K562 (cell line): Measurements from ENCODE around the gene ECT2L. TPM values are rescaled to one million over a fixed set of nuclear protein-coding genes. Genes with fewer than 3 reads are reported as not detected.

Source experiments
- ATAC-seq: fragments of 200-7000 bp; cut with Tn5 transposase; 3 replicates; pipeline ENCODE4 v1.9.1; 2020; ENCODE audit warnings: moderate library complexity
- BruUV-seq: library from RNA; stranded (reverse); fragments of 400-500 nt; replicated peaks from 2 replicates; lab custom pipeline; 2021; lab: Mats Ljungman, UMichigan
- CTCF ChIA-PET: fragments of 300-600 bp; formaldehyde crosslinking; extraction: SDS; loops from one replicate; lab custom pipeline; 2021; ENCODE audit warnings: low intra/inter-chr PET ratio; lab: Yijun Ruan, JAX
- POLR2A ChIA-PET: fragments of 300-600, 350-650 bp; sonication (Branson Sonifier 250); formaldehyde crosslinking; extraction: SDS; loops from one replicate; lab custom pipeline; 2021; ENCODE audit warnings: antibody characterized with exemption, inconsistent platforms; lab: Yijun Ruan, JAX
- DNase-seq, 4 experiments: peaks; one replicate each; pipeline versions ENCODE4 v3.0.0 to v3.0.0-alpha.2; 2011 to 2018; ENCODE audit warnings: low spot score in 3 of 4, mixed read lengths in 3 of 4; ENCODE audit errors: extremely low read depth in 1 of 4
- FAIRE-seq: peaks from 2 replicates; lab custom pipeline; 2011; peaks lifted over from hg19 to GRCh38; lab: Jason Lieb, UNC
- H2AFZ ChIP-seq: 2 replicates; pipeline ENCODE4 v1.6.0; 2011; ENCODE audit warnings: low read depth, low read length, control low read depth, inconsistent platforms
- H3K27ac ChIP-seq: fragments of 200-600 bp; 3 replicates; pipeline ENCODE4 v1.8.0; 2011; ENCODE audit warnings: low read depth, mild to moderate bottlenecking, control low read depth, inconsistent platforms, low read length, moderate library complexity, mixed read lengths; ENCODE audit errors: extremely low read depth
- H3K27me3 ChIP-seq, 2 experiments: fragments of 300-600 bp in 1 of 2; 2 replicates in 1 of 2; 3 replicates in 1 of 2; pipeline versions ENCODE4 v1.6.0 to v1.8.0; 2011; ENCODE audit warnings: inconsistent platforms in 2 of 2, low read length in 2 of 2, mild to moderate bottlenecking in 1 of 2, mixed read lengths in 1 of 2, moderate library complexity in 1 of 2; ENCODE audit not compliant: control insufficient read depth in 2 of 2, insufficient read depth in 2 of 2
- H3K36me3 ChIP-seq: fragments of 300-600 bp; 3 replicates; pipeline ENCODE4 v1.8.0; 2011; ENCODE audit warnings: mild to moderate bottlenecking, low read length, inconsistent platforms; ENCODE audit not compliant: control insufficient read depth, insufficient read depth
- H3K4me1 ChIP-seq, 2 experiments: fragments of 200-600 bp in 1 of 2; replicated peaks in 1 of 2; 2 replicates in 1 of 2; 3 replicates in 1 of 2; pipeline versions ENCODE4 v1.5.1 to v1.8.0; 2011; ENCODE audit warnings: inconsistent platforms in 2 of 2, low read length in 2 of 2, mild to moderate bottlenecking in 1 of 2, mixed read lengths in 1 of 2, moderate library complexity in 1 of 2; ENCODE audit not compliant: control insufficient read depth in 2 of 2, insufficient read depth in 2 of 2
- H3K4me2 ChIP-seq: 2 replicates; pipeline ENCODE4 v1.6.1; 2011; ENCODE audit warnings: low read length, control low read depth, inconsistent platforms, mixed read lengths; ENCODE audit not compliant: insufficient read depth
- H3K4me3 ChIP-seq: fragments of 200-600 bp; sonication (generic), shearing (Covaris generic); 2 replicates; pipeline ENCODE4 v1.5.1; 2016; ENCODE audit warnings: control low read depth, inconsistent platforms
- H3K79me2 ChIP-seq: fragments of 200-600 bp; 3 replicates; pipeline ENCODE4 v1.8.0; 2011; ENCODE audit warnings: low read length, inconsistent platforms; ENCODE audit not compliant: control insufficient read depth, insufficient read depth
- H3K9ac ChIP-seq, 2 experiments: 2 replicates each; pipeline versions ENCODE4 v1.6.0 to v1.6.1; 2011; ENCODE audit warnings: low read depth in 2 of 2, low read length in 2 of 2, control low read depth in 1 of 2, inconsistent platforms in 1 of 2, mild to moderate bottlenecking in 1 of 2, mixed read lengths in 1 of 2; ENCODE audit not compliant: insufficient read depth in 1 of 2
- H3K9me1 ChIP-seq: one replicate; pipeline ENCODE4 v1.6.0; 2011; ENCODE audit warnings: inconsistent platforms, mild to moderate bottlenecking, low read length, moderate library complexity; ENCODE audit not compliant: control insufficient read depth, insufficient read depth
- H3K9me3 ChIP-seq: replicated peaks from 2 replicates; pipeline ENCODE4 v1.5.1; 2011; ENCODE audit warnings: low read depth, low read length, inconsistent platforms; ENCODE audit not compliant: control insufficient read depth, insufficient read depth
- H4K20me1 ChIP-seq: replicated peaks from 2 replicates; pipeline ENCODE4 v1.6.1; 2011; ENCODE audit warnings: low read length, inconsistent platforms, mixed read lengths; ENCODE audit not compliant: control insufficient read depth, insufficient read depth
- ADNP ChIP-seq: fragments of 200-800 bp; sonication (Bioruptor generic); IDR thresholded peaks from 2 replicates; pipeline ENCODE4 v1.6.1; 2016; ENCODE audit warnings: missing genetic modification characterization, missing compliant biosample characterization
- LCOR ChIP-seq: sonication (generic); formaldehyde crosslinking; IDR thresholded peaks from 2 replicates; pipeline ENCODE4 v1.8.0; 2022; ENCODE audit warnings: mild to moderate bottlenecking, missing genetic modification reagents
- NFATC3 ChIP-seq: fragments of 450-650 bp; IDR thresholded peaks from 2 replicates; pipeline ENCODE4 v1.6.1; 2017; ENCODE audit warnings: mild to moderate bottlenecking
- PRMT5 ChIP-seq: sonication (generic); formaldehyde crosslinking; IDR thresholded peaks from 2 replicates; pipeline ENCODE4 v1.5.0; 2020; ENCODE audit warnings: missing genetic modification reagents
- TSHZ1 ChIP-seq: fragments of 250-450 bp; sonication (Bioruptor Pico); IDR thresholded peaks from 2 replicates; pipeline ENCODE4 v1.4.0; 2020; ENCODE audit warnings: mild to moderate bottlenecking, moderate library complexity
- ZNF398 ChIP-seq: fragments of 250-450 bp; sonication (Bioruptor Pico); IDR thresholded peaks from 2 replicates; pipeline ENCODE4 v1.8.0; 2021; ENCODE audit warnings: moderate library complexity, mild to moderate bottlenecking, inconsistent platforms
- WGBS: fragments of 100-300 bp; shearing (Covaris generic); methylation state at CpG from one replicate; pipeline ENCODE4 v1.1.6; 2016; ENCODE audit warnings: low coverage, mixed read lengths; ENCODE audit not compliant: insufficient coverage; ENCODE audit errors: missing lambda C conversion rate; 5-methylcytosine and 5-hydroxymethylcytosine counted together
- in situ Hi-C: fragments of 300-500 bp; cut with MboI; formaldehyde crosslinking; loops from 4 replicates; pipeline ENCODE4 v1.15.0; 2018; ENCODE audit warnings: inconsistent platforms, mixed read lengths
- intact Hi-C: fragments of 100-400 bp; cut with micrococcal nuclease; formaldehyde crosslinking; loops from 2 replicates; pipeline ENCODE4 v1.14.2; 2022
- polyA plus RNA-seq, 8 experiments: library from polyadenylated mRNA; depleted of rRNA in 4 of 8; stranded (reverse) in 5 of 8; unstranded in 3 of 8; fragments of >200 nt; fragmentation: Nextera tagmentation in 2 of 8; fragmentation: Illumina TruSeq in 1 of 8; extraction: Ambion mirVana in 2 of 8; extraction: Trizol in 1 of 8; gene quantifications; 2 replicates each; pipeline versions ENCODE4 v1.2.1 to v1.2.3, GENCODE V29; 2011 to 2014; ENCODE audit warnings: inconsistent platforms in 1 of 8, missing spikeins in 1 of 8
- total RNA-seq, 7 experiments: library from RNA; depleted of rRNA in 6 of 7; stranded (reverse); fragments of >200 nt in 6 of 7; fragmentation: Illumina TruSeq in 2 of 7; extraction: Trizol in 2 of 7; gene quantifications; 2 replicates each; pipeline versions ENCODE4 v1.2.1 to v1.2.3, GENCODE V29; 2011 to 2021; ENCODE audit warnings: low replicate concordance in 1 of 7

The ECT2L gene
- total and polyA plus RNA-seq, 9 of the 15 experiments (the other 6 are each of a cell fraction or from before 2014, with no cell fraction given): 0.03 to 0.04 TPM; not detected in 7

- Histone ChIP-seq H3K4me2 (no peak overlapping the region), H3K27ac (no peak overlapping the region), H3K36me3 (no peaks in the 10 kb centered on the region), H3K4me1 (no peaks in the 10 kb centered on the region), H3K27me3 (no peaks in the 10 kb centered on the region), H3K9me3 (no peaks in the 10 kb centered on the region), H3K9me1 (no peaks in the 10 kb centered on the region), H2AFZ (no peak overlapping the region), H4K20me1 (no peaks in the 10 kb centered on the region), H3K4me3 (no peak overlapping the region), H3K9ac (no peak overlapping the region), H3K79me2 (no peaks in the 10 kb centered on the region)
- ChIA-PET CTCF (interaction anchor here (0.7 kb wide), 1 partner anchor 1282 kb away, joined by 3 read pairs; no protein-coding TSS in a partner anchor), POLR2A (interaction anchor here (0.5 kb wide), 1 partner anchor 618 kb away, joined by 3 read pairs; no protein-coding TSS in a partner anchor)
- FAIRE-seq (no peak), ATAC-seq (no peak), DNase-seq (no peak)
- 28% methylated on average over 4 of the region's 4 CpGs for WGBS
- no TSS peak for BruUV-seq
- intact Hi-C loops: no loop called here
- in situ Hi-C loops: no loop called here
- TF ChIP-seq LCOR (CRISPR knock-in tag): no peak
- no peak for TF ChIP-seq PRMT5
- no peak for TF ChIP-seq ADNP
- TF ChIP-seq NFATC3: no peak
- no peak for TF ChIP-seq TSHZ1 (CRISPR knock-in tag)
- TF ChIP-seq ZNF398 (CRISPR knock-in tag): no peak
Measured at GRCh38 chr6:138785079-138785478, 10.8 kb upstream of the ECT2L start.
